CD4-positive, alpha-beta T cell treated with Interleukin-4 for 4 hours (primary cell): ENCODE results near the gene STAC2.
A peak's percentile ranks its signal among the peaks of the same experiment; 100 is the strongest.

Experiments used
- DNase-seq: peaks from one replicate; pipeline ENCODE4 v3.0.0-alpha.2; 2020

STAC2 gene

DNA sequence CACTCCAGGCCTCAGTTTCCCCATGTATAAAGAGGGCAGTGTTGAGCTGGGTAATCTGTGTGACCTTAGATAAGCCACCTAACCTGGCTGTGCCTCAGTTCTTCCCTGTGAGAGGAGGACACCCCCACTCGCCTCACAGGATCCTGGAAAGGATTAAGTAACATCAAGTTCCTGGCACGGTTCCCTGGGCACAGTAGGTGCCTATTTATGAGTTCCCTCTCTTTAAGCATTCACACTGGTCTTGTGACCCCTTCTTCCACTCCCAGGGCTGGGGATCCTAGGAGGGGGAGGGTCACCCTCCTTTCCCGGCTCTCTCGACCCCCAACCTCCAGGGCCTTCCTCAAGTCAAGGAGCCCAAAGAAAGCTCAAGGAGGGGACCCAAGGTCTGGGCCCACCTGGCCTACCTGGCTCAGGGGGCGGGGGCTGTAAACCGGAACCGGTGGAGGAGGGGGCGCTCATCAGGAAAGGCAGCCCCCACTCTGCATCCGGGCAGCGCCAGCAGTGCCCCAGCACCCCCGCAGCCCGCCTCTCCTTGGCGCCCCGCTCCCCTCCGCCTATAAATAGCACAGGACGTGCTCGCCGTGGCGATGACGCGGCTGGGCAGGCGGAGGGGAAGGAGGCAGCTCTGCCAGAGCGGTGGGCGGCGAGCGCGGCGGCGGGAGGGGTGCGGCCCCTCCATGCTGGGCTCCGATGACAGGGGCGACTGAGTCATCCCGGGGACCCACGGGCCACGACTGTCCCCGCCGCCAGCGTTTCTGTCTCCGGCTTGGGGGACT lies 16.2 kb downstream of the STAC2 start:
- DNase-seq: peak; percentile 54

GRCh38 chr17:39208893-39209292 lies 16.9 kb downstream of the STAC2 start:
- DNase-seq: no peak

- no peak for DNase-seq
Observed at GRCh38 chr17:39208136-39208535, 17.6 kb downstream of the STAC2 start.

GRCh38 chr17:39205112-39205526 lies 20.6 kb downstream of the STAC2 start:
- DNase-seq: no peak

- DNase-seq: no peak
Observed at GRCh38 chr17:39204245-39204644, 21.5 kb downstream of the STAC2 start.

GRCh38 chr17:39200957-39201510 lies 24.7 kb downstream of the STAC2 start:
- DNase-seq: no peak

GRCh38 chr17:39200070-39200879 lies 25.5 kb downstream of the STAC2 start, which contains the start of gene RPL19:
TSS of gene RPL19 (plus strand) at chr17:39200283. CDS start at chr17:39200345, 62 bp downstream.
- DNase-seq: no peak

DNA sequence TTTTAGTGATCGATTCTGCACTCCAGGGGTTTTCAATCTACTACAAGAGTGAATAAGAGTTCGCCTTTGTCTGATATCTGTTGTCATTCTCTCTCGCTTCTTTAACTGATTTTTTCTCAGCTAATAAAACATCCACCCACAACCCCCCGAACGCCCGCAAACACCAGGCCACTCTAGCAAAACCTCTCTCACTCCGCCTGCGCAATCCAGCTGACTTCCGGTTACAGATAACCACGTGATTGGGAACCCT lies 26.0 kb downstream of the STAC2 start:
- DNase-seq: peak; percentile 91

DNA sequence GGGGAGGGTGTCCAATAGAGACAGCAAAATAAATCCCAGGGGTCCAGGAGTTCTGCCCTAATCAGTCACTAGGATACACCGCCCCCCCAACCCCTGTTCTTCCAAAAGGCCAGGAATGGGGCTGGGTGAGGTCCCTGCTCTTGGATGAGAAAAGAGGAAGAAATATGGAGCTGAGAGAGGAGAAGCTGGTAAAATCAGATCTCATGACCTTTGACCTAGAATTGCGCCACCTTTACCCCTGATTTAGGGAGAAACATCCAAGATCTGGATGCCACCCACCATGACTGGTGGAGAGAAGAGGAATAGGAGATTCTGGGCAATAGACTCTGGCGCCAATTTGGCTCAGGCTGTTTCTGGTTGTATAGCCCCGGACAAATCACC lies 27.6 kb downstream of the STAC2 start:
- no peak for DNase-seq

DNA sequence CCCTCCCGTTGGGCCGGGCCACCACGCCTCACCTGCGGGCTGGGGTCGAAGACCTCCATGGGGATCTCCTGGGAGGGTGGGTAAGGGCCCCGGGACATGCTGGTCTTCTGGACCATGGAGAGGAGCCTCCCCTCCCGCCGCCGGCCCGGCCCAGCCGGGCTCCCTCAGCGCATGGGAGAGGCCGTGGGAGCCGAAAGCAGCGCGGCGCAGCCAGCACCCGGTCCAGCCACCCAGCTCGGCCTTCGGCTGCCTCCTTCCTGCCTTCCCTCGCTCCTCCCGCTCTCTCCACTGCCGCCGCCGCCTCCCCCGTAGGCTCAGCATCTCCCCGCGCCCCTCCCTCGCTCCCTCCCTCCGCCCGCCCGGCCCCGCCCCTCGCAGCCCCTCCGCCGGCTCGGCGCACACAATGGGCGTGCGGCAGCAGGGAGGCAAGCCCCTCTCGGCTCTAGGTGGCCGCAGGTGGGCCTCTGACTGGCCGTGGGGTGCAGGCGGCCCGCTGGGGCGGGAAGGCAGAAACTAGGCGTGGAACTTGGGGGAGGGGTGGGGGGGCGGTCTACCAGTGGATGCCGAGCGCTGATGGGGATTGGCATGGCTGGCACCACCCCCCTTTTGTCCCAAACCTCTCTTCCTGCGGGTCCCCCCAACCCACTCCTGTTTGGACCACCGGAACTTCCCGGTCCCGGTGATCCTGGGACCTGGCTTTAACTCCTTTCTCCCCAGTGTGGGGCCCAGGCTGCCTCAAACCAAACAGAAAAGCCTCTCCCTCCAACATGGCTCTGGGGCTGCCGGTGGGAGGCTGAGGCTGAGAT lies 28.2 kb downstream of the STAC2 start, which contains the start of gene CACNB1:
Gene CACNB1 (minus strand): TSS at position 290 of the 806 bp plus-strand sequence. CDS start 174 bp downstream, at position 116.
- DNase-seq: peak; percentile 53

- no peak for DNase-seq
Observed at GRCh38 chr17:39196808-39197291, 28.9 kb downstream of the STAC2 start.

DNA sequence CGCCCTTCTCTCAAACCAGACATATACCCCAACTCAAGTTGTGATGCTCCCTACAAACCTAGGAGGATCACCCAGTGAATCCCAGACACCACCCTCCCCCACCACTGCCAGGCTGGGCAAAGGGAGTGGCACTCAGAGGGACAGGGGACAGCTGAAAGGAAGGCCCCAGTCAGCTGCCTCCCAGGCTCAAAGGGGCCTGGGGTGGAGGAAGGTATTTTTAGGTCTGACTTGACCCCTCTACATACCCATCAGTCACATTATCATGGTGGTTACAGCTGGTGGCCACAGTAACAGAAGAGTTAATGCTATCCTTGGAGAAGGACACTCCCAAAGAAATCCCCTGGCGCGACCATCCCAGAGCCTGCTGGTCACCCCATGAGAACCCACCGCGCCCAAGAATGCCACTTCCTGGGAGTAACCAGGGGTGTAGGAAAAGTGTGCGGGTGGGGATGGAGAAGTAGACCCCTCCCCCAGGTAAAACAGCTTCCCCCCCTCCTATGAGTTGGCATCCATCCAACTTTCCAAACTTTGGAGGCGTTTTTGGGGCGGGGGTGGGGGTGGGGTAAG lies 29.4 kb downstream of the STAC2 start:
- DNase-seq: no peak

GRCh38 chr17:39195568-39196160 lies 30.1 kb downstream of the STAC2 start:
- peak; percentile 26 for DNase-seq

GRCh38 chr17:39194985-39195524 lies 30.7 kb downstream of the STAC2 start:
- no peak for DNase-seq

- DNase-seq: no peak
Observed at GRCh38 chr17:39194089-39194984, 31.4 kb downstream of the STAC2 start.

DNA sequence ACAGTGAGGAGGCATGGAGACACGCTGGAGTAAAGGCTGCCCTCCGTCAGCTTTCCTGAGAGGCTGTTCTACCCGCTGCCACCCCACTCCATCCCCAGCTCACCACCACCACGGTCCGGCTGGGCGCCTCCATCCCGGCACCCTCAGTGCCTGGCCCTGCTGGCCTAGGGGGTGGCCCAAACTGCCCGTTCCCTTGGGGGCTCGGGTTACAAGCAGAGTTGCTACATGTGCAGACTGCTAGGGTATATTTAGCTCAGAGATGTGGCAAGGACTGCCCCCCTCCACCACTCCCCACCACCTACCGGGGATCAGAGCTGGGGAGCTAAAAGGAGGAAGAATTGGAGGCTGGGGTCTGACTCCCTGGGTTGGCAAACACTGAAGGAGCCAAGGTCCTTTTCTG lies 32.4 kb downstream of the STAC2 start:
- DNase-seq: no peak

DNA sequence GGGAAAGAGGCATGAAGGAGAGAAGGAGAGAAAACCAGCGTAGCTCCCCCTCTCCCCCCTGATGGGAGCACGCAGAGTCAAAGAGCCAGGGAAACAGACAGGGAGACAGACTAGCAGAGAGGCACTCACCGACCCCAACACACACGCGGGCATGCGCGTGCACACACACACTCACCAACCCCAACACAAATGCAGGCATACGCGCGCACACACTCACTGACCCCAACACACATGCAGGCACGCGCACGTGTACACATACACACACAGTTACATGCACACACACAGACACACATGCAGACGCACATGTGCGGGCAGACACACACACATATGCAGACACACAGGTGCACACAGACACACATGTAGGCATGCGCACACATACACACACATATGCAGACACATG lies 32.8 kb downstream of the STAC2 start:
- DNase-seq: no peak

- no peak for DNase-seq
Observed at GRCh38 chr17:39191750-39192510, 33.8 kb downstream of the STAC2 start.

- DNase-seq: no peak
Observed at GRCh38 chr17:39187152-39187830, 38.5 kb downstream of the STAC2 start.
